IPS DF 19.7 (cell line): Measurements from ENCODE around the gene SPATC1L.

Source experiments
- DNase-seq: peaks from one replicate; pipeline ENCODE4 v3.0.0-alpha.2; 2013; ENCODE audit warnings: low read depth, low spot score

SPATC1L gene

GRCh38 chr21:46121286-46122221 lies 62.7 kb downstream of the SPATC1L start:
- no peak for DNase-seq

GRCh38 chr21:46120301-46121285 lies 63.7 kb downstream of the SPATC1L start:
- DNase-seq, result no peak

- no peak for DNase-seq
Observed at GRCh38 chr21:46119637-46120271, 64.5 kb downstream of the SPATC1L start.

GRCh38 chr21:46119144-46119636 lies 65.1 kb downstream of the SPATC1L start:
- no peak for DNase-seq

GRCh38 chr21:46118316-46119143 lies 65.7 kb downstream of the SPATC1L start:
- no peak for DNase-seq

GRCh38 chr21:46117586-46118315 lies 66.5 kb downstream of the SPATC1L start:
- DNase-seq, result no peak

- no peak for DNase-seq
Observed at GRCh38 chr21:46116776-46117585, 67.3 kb downstream of the SPATC1L start.

- DNase-seq, result no peak
Observed at GRCh38 chr21:46116189-46116775, 68.0 kb downstream of the SPATC1L start.

- no peak for DNase-seq
Observed at GRCh38 chr21:46115441-46116188, 68.6 kb downstream of the SPATC1L start.

GRCh38 chr21:46114963-46115362 lies 69.3 kb downstream of the SPATC1L start:
- DNase-seq, result no peak

- no peak for DNase-seq
Observed at GRCh38 chr21:46113497-46114176, 70.6 kb downstream of the SPATC1L start.

GRCh38 chr21:46112725-46113215 lies 71.5 kb downstream of the SPATC1L start:
- no peak for DNase-seq

GRCh38 chr21:46111857-46112724 lies 72.2 kb downstream of the SPATC1L start:
- no peak for DNase-seq

- DNase-seq, result no peak
Observed at GRCh38 chr21:46111193-46111571, 73.1 kb downstream of the SPATC1L start.
